HEK293 (cell line): Measurements from ENCODE around the gene THY1.

ENCODE experiments used
- CTCF ChIA-PET: fragments of 350-600 bp; formaldehyde crosslinking; extraction: SDS; loops from one replicate; lab custom pipeline; 2021; ENCODE audit warnings: antibody characterized with exemption; lab: Yijun Ruan, JAX
- POLR2A ChIA-PET: fragments of 300-600 bp; formaldehyde crosslinking; extraction: SDS; loops from one replicate; lab custom pipeline; 2020; ENCODE audit warnings: antibody characterized with exemption, inconsistent platforms; lab: Yijun Ruan, JAX
- H3K27ac ChIP-seq: fragments of 200-500 bp; sonication (Bioruptor generic); 2 replicates; pipeline ENCODE4 v1.5.1; 2014; ENCODE audit warnings: low read depth, low read length, control low read depth, inconsistent platforms; ENCODE audit errors: extremely low read depth
- H3K36me3 ChIP-seq, 2 experiments: fragments of 200-500 bp in 1 of 2; sonication (Bioruptor generic) in 1 of 2; 1 replicate in 1 of 2; 2 replicates in 1 of 2; pipeline ENCODE4 v1.5.1; 2014 to 2017; ENCODE audit warnings: inconsistent platforms in 2 of 2, low read length in 2 of 2; ENCODE audit not compliant: control insufficient read depth in 2 of 2, insufficient read depth in 1 of 2
- H3K4me1 ChIP-seq: fragments of 200-500 bp; sonication (Bioruptor generic); 2 replicates; pipeline ENCODE4 v1.5.1; 2014; ENCODE audit warnings: mild to moderate bottlenecking, low read length, inconsistent platforms; ENCODE audit not compliant: control insufficient read depth, insufficient read depth
- H3K4me3 ChIP-seq: 2 replicates; pipeline ENCODE4 v1.5.1; 2011; ENCODE audit warnings: low read depth, mild to moderate bottlenecking, control low read depth, low read length, moderate library complexity
- H3K9me3 ChIP-seq: fragments of 200-500 bp; sonication (Bioruptor generic); 2 replicates; pipeline ENCODE4 v1.5.1; 2014; ENCODE audit warnings: low read depth, low read length, inconsistent platforms; ENCODE audit not compliant: control insufficient read depth, insufficient read depth
- FEZF1 ChIP-seq: fragments of 450-650 bp; formaldehyde crosslinking; IDR thresholded peaks from 2 replicates; pipeline ENCODE4 v1.5.1; 2016; ENCODE audit warnings: missing biosample characterization, missing genetic modification characterization
- GFI1B ChIP-seq: fragments of 450-650 bp; formaldehyde crosslinking; IDR thresholded peaks from 2 replicates; pipeline ENCODE4 v1.5.1; 2016; ENCODE audit warnings: missing biosample characterization, missing genetic modification characterization
- GLIS2 ChIP-seq: fragments of 450-650 bp; formaldehyde crosslinking; IDR thresholded peaks from 2 replicates; pipeline ENCODE4 v1.5.1; 2016; ENCODE audit warnings: missing biosample characterization, missing genetic modification characterization
- HOXC10 ChIP-seq: sonication (generic); formaldehyde crosslinking; IDR thresholded peaks from 2 replicates; pipeline ENCODE4 v1.8.1; 2023; ENCODE audit warnings: mild to moderate bottlenecking, missing genetic modification reagents
- IKZF3 ChIP-seq: fragments of 450-650 bp; IDR thresholded peaks from 2 replicates; pipeline ENCODE4 v1.5.0; 2018; ENCODE audit warnings: missing biosample characterization, mild to moderate bottlenecking, missing genetic modification characterization, moderate library complexity
- KLF7 ChIP-seq: fragments of 450-650 bp; formaldehyde crosslinking; IDR thresholded peaks from 2 replicates; pipeline ENCODE4 v1.5.1; 2016; ENCODE audit warnings: missing biosample characterization, missing genetic modification characterization, borderline replicate concordance
- ZBTB17 ChIP-seq: fragments of 450-650 bp; formaldehyde crosslinking; IDR thresholded peaks from 2 replicates; pipeline ENCODE4 v1.5.1; 2016; ENCODE audit warnings: missing biosample characterization, missing genetic modification characterization
- ZFP3 ChIP-seq: fragments of 450-650 bp; formaldehyde crosslinking; IDR thresholded peaks from 2 replicates; pipeline ENCODE4 v1.5.1; 2016; ENCODE audit warnings: low read depth, missing biosample characterization, missing genetic modification characterization
- ZFP41 ChIP-seq: fragments of 450-650 bp; formaldehyde crosslinking; IDR thresholded peaks from 2 replicates; pipeline ENCODE4 v1.5.1; 2016; ENCODE audit warnings: missing biosample characterization, missing genetic modification characterization, borderline replicate concordance
- ZNF155 ChIP-seq: fragments of 450-650 bp; formaldehyde crosslinking; IDR thresholded peaks from 2 replicates; pipeline ENCODE4 v1.5.1; 2016; ENCODE audit warnings: missing biosample characterization, missing genetic modification characterization
- ZNF202 ChIP-seq: fragments of 450-650 bp; formaldehyde crosslinking; IDR thresholded peaks from 2 replicates; pipeline ENCODE4 v1.5.1; 2016; ENCODE audit warnings: missing biosample characterization, missing genetic modification characterization, borderline replicate concordance
- ZNF239 ChIP-seq: fragments of 450-650 bp; formaldehyde crosslinking; IDR thresholded peaks from 2 replicates; pipeline ENCODE4 v1.5.1; 2016; ENCODE audit warnings: missing biosample characterization, missing genetic modification characterization
- ZNF366 ChIP-seq: fragments of 450-650 bp; formaldehyde crosslinking; conservative IDR thresholded peaks from 2 replicates; pipeline ENCODE4 v1.5.1; 2016; ENCODE audit warnings: missing biosample characterization, missing genetic modification characterization
- ZNF394 ChIP-seq: fragments of 450-650 bp; formaldehyde crosslinking; IDR thresholded peaks from 2 replicates; pipeline ENCODE4 v1.5.1; 2016; ENCODE audit warnings: missing biosample characterization, missing genetic modification characterization, mild to moderate bottlenecking, moderate library complexity, borderline replicate concordance
- ZNF529 ChIP-seq: fragments of 450-650 bp; formaldehyde crosslinking; IDR thresholded peaks from 2 replicates; pipeline ENCODE4 v1.5.1; 2017; ENCODE audit warnings: missing genetic modification characterization, missing biosample characterization; ENCODE audit not compliant: insufficient replicate concordance
- ZNF670 ChIP-seq: fragments of 450-650 bp; formaldehyde crosslinking; IDR thresholded peaks from 2 replicates; pipeline ENCODE4 v1.5.1; 2016; ENCODE audit warnings: missing biosample characterization, missing genetic modification characterization, low read depth
- ZSCAN16 ChIP-seq: fragments of 450-650 bp; formaldehyde crosslinking; IDR thresholded peaks from 2 replicates; pipeline ENCODE4 v1.5.1; 2016; ENCODE audit warnings: missing biosample characterization, missing genetic modification characterization
- TF ChIP-seq, protein P1 (sequence below): fragments of 450-650 bp; formaldehyde crosslinking; IDR thresholded peaks from 2 replicates; pipeline ENCODE4 v1.5.1; 2016; ENCODE audit warnings: missing biosample characterization, missing genetic modification characterization, borderline replicate concordance
- TF ChIP-seq, protein P2 (sequence below): fragments of 450-650 bp; formaldehyde crosslinking; IDR thresholded peaks from 2 replicates; pipeline ENCODE4 v1.5.1; 2016; ENCODE audit warnings: missing biosample characterization, missing genetic modification characterization
- TF ChIP-seq, protein P3 (sequence below): fragments of 450-650 bp; formaldehyde crosslinking; IDR thresholded peaks from 2 replicates; pipeline ENCODE4; 2016; ENCODE audit warnings: missing biosample characterization, missing genetic modification characterization

THY1 gene

DNA sequence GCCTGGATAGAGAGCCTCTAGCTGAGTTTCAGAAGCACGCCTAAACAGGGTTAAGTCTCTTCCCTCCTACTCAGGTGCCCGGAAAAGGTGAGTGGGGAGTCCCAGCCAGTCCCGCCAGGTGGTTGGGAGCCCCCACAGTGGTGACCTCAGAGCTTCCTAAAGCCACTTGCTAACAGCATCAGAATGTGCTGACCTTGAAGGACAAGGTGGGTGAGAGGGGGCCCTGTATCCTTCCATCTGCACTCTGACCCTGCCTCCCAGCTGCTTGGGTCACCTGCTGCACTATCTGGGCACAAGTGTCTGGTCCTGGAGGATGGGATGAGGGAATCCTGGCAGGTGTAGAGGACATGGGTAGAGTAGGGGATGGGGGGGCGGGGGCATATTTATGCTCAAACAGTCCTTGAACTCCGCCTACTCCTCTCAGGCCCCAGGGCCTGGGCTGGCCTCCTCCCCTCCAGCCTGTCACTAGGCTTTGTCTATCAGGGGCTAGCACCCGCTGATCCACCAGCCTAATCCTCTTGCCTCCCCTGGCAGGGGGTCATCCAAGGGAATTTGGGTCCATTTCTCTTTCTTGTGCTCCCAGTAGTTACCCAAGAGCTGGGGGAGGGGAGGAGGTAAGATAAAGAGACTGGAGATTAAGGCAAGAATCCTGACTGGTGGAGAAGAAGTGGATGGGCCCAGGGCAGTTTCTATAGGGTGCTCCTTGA lies 44.9 kb downstream of the THY1 start:
- no peak overlapping the region for H3K4me3 ChIP-seq
- CTCF ChIA-PET: interaction anchor here (1.1 to 13.7 kb wide), 6 partner anchors 16 to 56 kb away, joined by 3 to 160 read pairs (median 4); partner anchors contain the start of gene RNF26
- H3K4me1 ChIP-seq: no peaks in the 10 kb centered on the region; the same call in 1 of the 2 replicates
- TF ChIP-seq ZNF529 (tag by site-specific recombination) (no peak), ZNF670 (tag by site-specific recombination) (no peak), ZNF394 (tag by site-specific recombination) (no peak), ZFP3 (no peak), FEZF1 (tag by site-specific recombination) (no peak), IKZF3 (tag by site-specific recombination) (no peak), HOXC10 (no peak), ZNF155 (tag by site-specific recombination) (no peak), ZNF202 (tag by site-specific recombination) (no peak), ZFP41 (tag by site-specific recombination) (no peak), KLF7 (tag by site-specific recombination) (no peak), ZBTB17 (no peak), ZSCAN16 (tag by site-specific recombination) (no peak), GLIS2 (tag by site-specific recombination) (no peak), GFI1B (no peak), ZNF239 (tag by site-specific recombination) (no peak), ZNF366 (no peak)
- TF ChIP-seq, protein P1, sequence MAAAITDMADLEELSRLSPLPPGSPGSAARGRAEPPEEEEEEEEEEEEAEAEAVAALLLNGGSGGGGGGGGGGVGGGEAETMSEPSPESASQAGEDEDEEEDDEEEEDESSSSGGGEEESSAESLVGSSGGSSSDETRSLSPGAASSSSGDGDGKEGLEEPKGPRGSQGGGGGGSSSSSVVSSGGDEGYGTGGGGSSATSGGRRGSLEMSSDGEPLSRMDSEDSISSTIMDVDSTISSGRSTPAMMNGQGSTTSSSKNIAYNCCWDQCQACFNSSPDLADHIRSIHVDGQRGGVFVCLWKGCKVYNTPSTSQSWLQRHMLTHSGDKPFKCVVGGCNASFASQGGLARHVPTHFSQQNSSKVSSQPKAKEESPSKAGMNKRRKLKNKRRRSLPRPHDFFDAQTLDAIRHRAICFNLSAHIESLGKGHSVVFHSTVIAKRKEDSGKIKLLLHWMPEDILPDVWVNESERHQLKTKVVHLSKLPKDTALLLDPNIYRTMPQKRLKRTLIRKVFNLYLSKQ: no peak
- TF ChIP-seq, protein P2, sequence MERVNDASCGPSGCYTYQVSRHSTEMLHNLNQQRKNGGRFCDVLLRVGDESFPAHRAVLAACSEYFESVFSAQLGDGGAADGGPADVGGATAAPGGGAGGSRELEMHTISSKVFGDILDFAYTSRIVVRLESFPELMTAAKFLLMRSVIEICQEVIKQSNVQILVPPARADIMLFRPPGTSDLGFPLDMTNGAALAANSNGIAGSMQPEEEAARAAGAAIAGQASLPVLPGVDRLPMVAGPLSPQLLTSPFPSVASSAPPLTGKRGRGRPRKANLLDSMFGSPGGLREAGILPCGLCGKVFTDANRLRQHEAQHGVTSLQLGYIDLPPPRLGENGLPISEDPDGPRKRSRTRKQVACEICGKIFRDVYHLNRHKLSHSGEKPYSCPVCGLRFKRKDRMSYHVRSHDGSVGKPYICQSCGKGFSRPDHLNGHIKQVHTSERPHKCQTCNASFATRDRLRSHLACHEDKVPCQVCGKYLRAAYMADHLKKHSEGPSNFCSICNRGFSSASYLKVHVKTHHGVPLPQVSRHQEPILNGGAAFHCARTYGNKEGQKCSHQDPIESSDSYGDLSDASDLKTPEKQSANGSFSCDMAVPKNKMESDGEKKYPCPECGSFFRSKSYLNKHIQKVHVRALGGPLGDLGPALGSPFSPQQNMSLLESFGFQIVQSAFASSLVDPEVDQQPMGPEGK (tag by site-specific recombination): no peak
- TF ChIP-seq, protein P3, sequence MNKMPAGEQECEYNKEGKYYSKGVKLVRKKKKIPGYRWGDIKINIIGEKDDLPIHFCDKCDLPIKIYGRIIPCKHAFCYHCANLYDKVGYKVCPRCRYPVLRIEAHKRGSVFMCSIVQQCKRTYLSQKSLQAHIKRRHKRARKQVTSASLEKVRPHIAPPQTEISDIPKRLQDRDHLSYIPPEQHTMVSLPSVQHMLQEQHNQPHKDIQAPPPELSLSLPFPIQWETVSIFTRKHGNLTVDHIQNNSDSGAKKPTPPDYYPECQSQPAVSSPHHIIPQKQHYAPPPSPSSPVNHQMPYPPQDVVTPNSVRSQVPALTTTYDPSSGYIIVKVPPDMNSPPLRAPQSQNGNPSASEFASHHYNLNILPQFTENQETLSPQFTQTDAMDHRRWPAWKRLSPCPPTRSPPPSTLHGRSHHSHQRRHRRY: no peak
- TF ChIP-seq, all 188 proteins: peak for 0
- POLR2A ChIA-PET: interaction anchor here (0.9 to 1.6 kb wide), 4 partner anchors 17 to 60 kb away, joined by 3 to 9 read pairs (median 4); no protein-coding TSS in a partner anchor
- no peaks in the 10 kb centered on the region for H3K9me3 ChIP-seq
- H3K27ac ChIP-seq: no peak overlapping the region
- no peaks in the 10 kb centered on the region for H3K36me3 ChIP-seq
